K562 (cell line): ENCODE measurements around the gene IKBKE. TPM values are rescaled to one million over a fixed set of nuclear protein-coding genes. Genes with fewer than 3 reads are reported as not detected.
A peak's percentile ranks its signal among the peaks of the same experiment; 100 is the strongest.

Experiments
- GABPB2 ChIP-seq: fragments of 250-450 bp; sonication (Bioruptor Pico); conservative IDR thresholded peaks from 2 replicates; pipeline ENCODE4 v1.5.1; 2021; ENCODE audit warnings: mild to moderate bottlenecking
- JUN ChIP-seq, 2 experiments: sonication (generic) in 1 of 2; formaldehyde crosslinking in 1 of 2; IDR thresholded peaks; 2 replicates each; pipeline versions ENCODE4 v1.6.1 to v1.8.0; 2012 to 2022; ENCODE audit warnings: borderline replicate concordance in 2 of 2, mild to moderate bottlenecking in 2 of 2, improper control_type of control experiment in 1 of 2, low read depth in 1 of 2, low read length in 1 of 2, missing genetic modification reagents in 1 of 2
- MCM3 ChIP-seq: fragments of 450-650 bp; IDR thresholded peaks from 2 replicates; pipeline ENCODE4 v1.6.1; 2016
- RFX5 ChIP-seq: IDR thresholded peaks from 2 replicates; pipeline ENCODE4 v1.6.1; 2011; ENCODE audit warnings: low read depth, mild to moderate bottlenecking, improper control_type of control experiment, low read length
- RUNX1 ChIP-seq: sonication (generic); IDR thresholded peaks from 2 replicates; pipeline ENCODE4 v1.6.1; 2016; ENCODE audit warnings: antibody characterized with exemption, low read depth
- ZBTB7A ChIP-seq: IDR thresholded peaks from 2 replicates; pipeline ENCODE4 v1.6.1; 2011; ENCODE audit warnings: low read depth, mild to moderate bottlenecking, low read length, moderate library complexity, borderline replicate concordance; ENCODE audit not compliant: control insufficient read depth
- ZNF175 ChIP-seq: fragments of 200-800 bp; sonication (Bioruptor generic); IDR thresholded peaks from 2 replicates; pipeline ENCODE4 v1.6.1; 2016; ENCODE audit warnings: low read depth, mild to moderate bottlenecking, missing genetic modification characterization, missing compliant biosample characterization
- ZNF507 ChIP-seq: conservative IDR thresholded peaks from 2 replicates; pipeline ENCODE4 v1.6.1; 2017; ENCODE audit warnings: missing genetic modification characterization, missing compliant biosample characterization
- ZNF695 ChIP-seq: fragments of 450-650 bp; formaldehyde crosslinking; IDR thresholded peaks from 2 replicates; pipeline ENCODE4 v1.4.0; 2020; ENCODE audit warnings: mild to moderate bottlenecking, moderate library complexity
- polyA plus RNA-seq, 8 experiments: library from polyadenylated mRNA; depleted of rRNA in 4 of 8; stranded (reverse) in 5 of 8; unstranded in 3 of 8; fragments of >200 nt; fragmentation: Nextera tagmentation in 2 of 8; fragmentation: Illumina TruSeq in 1 of 8; extraction: Ambion mirVana in 2 of 8; extraction: Trizol in 1 of 8; gene quantifications; 2 replicates each; pipeline versions ENCODE4 v1.2.1 to v1.2.3, GENCODE V29; 2011 to 2014; ENCODE audit warnings: inconsistent platforms in 1 of 8, missing spikeins in 1 of 8
- total RNA-seq, 7 experiments: library from RNA; depleted of rRNA in 6 of 7; stranded (reverse); fragments of >200 nt in 6 of 7; fragmentation: Illumina TruSeq in 2 of 7; extraction: Trizol in 2 of 7; gene quantifications; 2 replicates each; pipeline versions ENCODE4 v1.2.1 to v1.2.3, GENCODE V29; 2011 to 2021; ENCODE audit warnings: low replicate concordance in 1 of 7
- TF ChIP-seq, protein P1 (sequence below), 2 experiments: fragments of 200-800 bp in 1 of 2; sonication (Bioruptor generic) in 1 of 2; sonication (generic) in 1 of 2; formaldehyde crosslinking in 1 of 2; IDR thresholded peaks in 1 of 2; conservative IDR thresholded peaks in 1 of 2; 2 replicates each; pipeline versions ENCODE4 v1.5.0 to v1.6.1; 2016 to 2020; ENCODE audit warnings: missing compliant biosample characterization in 1 of 2, missing genetic modification characterization in 1 of 2, missing genetic modification reagents in 1 of 2
- TF ChIP-seq, protein P2 (sequence below), 2 experiments: fragments of 450-650 bp in 1 of 2; sonication (generic) in 1 of 2; formaldehyde crosslinking in 1 of 2; IDR thresholded peaks in 1 of 2; conservative IDR thresholded peaks in 1 of 2; 2 replicates each; pipeline versions ENCODE4 v1.6.1 to v1.8.1; 2016 to 2023; ENCODE audit warnings: mild to moderate bottlenecking in 2 of 2, moderate library complexity in 2 of 2, inconsistent platforms in 1 of 2, missing genetic modification reagents in 1 of 2
- TF ChIP-seq, protein P3 (sequence below): sonication (generic); formaldehyde crosslinking; IDR thresholded peaks from 2 replicates; pipeline ENCODE4 v1.8.0; 2023; ENCODE audit warnings: mild to moderate bottlenecking, missing genetic modification reagents
- TF ChIP-seq, protein P4 (sequence below): fragments of 450-650 bp; formaldehyde crosslinking; IDR thresholded peaks from 2 replicates; pipeline ENCODE4 v1.4.0; 2020; ENCODE audit warnings: mild to moderate bottlenecking
- TF ChIP-seq, protein P5 (sequence below): fragments of 450-650 bp; IDR thresholded peaks from 2 replicates; pipeline ENCODE4 v1.7.1; 2018; ENCODE audit warnings: mild to moderate bottlenecking, low read depth; ENCODE audit not compliant: partially characterized antibody

The IKBKE gene
- total and polyA plus RNA-seq, 9 of the 15 experiments (the other 6 are each of a cell fraction or from before 2014, with no cell fraction given), result 2.3 to 9.0 (median 4.8) TPM

DNA sequence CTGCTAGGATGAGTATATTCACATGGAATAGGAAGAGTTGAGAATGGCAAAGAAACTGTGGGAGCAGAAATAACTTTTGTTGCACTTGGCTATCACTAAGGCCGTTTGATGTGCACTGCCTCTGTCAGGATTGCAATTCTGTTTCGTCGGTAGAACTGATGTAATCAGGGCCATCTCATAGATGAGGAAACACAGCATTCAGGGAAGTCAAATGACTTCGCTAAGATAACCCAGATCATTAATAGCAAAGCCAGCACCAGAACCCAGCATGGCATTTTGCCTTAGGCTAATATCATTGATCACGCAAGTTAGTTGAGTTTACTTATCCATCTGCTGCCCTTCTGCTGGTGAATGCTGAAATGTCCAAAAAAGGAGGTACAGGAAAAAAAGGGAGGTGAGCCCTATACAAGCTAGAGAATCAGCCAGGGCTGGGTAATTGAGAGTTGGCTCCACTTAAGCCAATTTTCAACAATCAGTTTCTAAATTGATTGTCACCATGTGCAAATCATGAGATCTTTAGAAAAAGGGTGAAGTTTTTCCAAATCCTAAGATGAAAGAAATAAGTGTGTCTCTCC is 44.6 kb downstream of the IKBKE start (continued):
- TF ChIP-seq ZNF695 (CRISPR knock-in tag), result no peak
- no peak for TF ChIP-seq ZBTB7A
- TF ChIP-seq ZNF175 (CRISPR knock-in tag), result peak; percentile 72
- TF ChIP-seq ZNF507 (tag), result no peak
- TF ChIP-seq, protein P1, sequence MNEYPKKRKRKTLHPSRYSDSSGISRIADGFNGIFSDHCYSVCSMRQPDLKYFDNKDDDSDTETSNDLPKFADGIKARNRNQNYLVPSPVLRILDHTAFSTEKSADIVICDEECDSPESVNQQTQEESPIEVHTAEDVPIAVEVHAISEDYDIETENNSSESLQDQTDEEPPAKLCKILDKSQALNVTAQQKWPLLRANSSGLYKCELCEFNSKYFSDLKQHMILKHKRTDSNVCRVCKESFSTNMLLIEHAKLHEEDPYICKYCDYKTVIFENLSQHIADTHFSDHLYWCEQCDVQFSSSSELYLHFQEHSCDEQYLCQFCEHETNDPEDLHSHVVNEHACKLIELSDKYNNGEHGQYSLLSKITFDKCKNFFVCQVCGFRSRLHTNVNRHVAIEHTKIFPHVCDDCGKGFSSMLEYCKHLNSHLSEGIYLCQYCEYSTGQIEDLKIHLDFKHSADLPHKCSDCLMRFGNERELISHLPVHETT (CRISPR knock-in tag; conservative IDR thresholded peaks at IDR 0.05 in 1 of 2, IDR thresholded peaks at IDR 0.05 in 1 of 2), result 0 out of 4 replicates have a peak, but pooled peaks of 1 of the 2 experiments have one; percentile 24
- TF ChIP-seq RUNX1, result no peak
- TF ChIP-seq, protein P2, sequence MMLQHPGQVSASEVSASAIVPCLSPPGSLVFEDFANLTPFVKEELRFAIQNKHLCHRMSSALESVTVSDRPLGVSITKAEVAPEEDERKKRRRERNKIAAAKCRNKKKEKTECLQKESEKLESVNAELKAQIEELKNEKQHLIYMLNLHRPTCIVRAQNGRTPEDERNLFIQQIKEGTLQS (IDR thresholded peaks at IDR 0.05), result peak; percentile 52; the same call in 1 of the 2 replicates
- TF ChIP-seq, protein P2 (CRISPR knock-in tag; conservative IDR thresholded peaks at IDR 0.05), result no peak
- TF ChIP-seq, protein P3, sequence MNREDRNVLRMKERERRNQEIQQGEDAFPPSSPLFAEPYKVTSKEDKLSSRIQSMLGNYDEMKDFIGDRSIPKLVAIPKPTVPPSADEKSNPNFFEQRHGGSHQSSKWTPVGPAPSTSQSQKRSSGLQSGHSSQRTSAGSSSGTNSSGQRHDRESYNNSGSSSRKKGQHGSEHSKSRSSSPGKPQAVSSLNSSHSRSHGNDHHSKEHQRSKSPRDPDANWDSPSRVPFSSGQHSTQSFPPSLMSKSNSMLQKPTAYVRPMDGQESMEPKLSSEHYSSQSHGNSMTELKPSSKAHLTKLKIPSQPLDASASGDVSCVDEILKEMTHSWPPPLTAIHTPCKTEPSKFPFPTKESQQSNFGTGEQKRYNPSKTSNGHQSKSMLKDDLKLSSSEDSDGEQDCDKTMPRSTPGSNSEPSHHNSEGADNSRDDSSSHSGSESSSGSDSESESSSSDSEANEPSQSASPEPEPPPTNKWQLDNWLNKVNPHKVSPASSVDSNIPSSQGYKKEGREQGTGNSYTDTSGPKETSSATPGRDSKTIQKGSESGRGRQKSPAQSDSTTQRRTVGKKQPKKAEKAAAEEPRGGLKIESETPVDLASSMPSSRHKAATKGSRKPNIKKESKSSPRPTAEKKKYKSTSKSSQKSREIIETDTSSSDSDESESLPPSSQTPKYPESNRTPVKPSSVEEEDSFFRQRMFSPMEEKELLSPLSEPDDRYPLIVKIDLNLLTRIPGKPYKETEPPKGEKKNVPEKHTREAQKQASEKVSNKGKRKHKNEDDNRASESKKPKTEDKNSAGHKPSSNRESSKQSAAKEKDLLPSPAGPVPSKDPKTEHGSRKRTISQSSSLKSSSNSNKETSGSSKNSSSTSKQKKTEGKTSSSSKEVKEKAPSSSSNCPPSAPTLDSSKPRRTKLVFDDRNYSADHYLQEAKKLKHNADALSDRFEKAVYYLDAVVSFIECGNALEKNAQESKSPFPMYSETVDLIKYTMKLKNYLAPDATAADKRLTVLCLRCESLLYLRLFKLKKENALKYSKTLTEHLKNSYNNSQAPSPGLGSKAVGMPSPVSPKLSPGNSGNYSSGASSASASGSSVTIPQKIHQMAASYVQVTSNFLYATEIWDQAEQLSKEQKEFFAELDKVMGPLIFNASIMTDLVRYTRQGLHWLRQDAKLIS, result no peak
- TF ChIP-seq, protein P4, sequence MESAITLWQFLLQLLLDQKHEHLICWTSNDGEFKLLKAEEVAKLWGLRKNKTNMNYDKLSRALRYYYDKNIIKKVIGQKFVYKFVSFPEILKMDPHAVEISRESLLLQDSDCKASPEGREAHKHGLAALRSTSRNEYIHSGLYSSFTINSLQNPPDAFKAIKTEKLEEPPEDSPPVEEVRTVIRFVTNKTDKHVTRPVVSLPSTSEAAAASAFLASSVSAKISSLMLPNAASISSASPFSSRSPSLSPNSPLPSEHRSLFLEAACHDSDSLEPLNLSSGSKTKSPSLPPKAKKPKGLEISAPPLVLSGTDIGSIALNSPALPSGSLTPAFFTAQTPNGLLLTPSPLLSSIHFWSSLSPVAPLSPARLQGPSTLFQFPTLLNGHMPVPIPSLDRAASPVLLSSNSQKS, result no peak
- peak; percentile 40; the same call in 1 of the 2 replicates for TF ChIP-seq JUN (IDR thresholded peaks at IDR 0.05; ENCODE audit: borderline replicate concordance, low read depth, low read length)
- TF ChIP-seq JUN (CRISPR knock-in tag; IDR thresholded peaks at IDR 0.05; ENCODE audit: borderline replicate concordance), result no peak
- no peak for TF ChIP-seq GABPB2 (CRISPR knock-in tag)
- TF ChIP-seq RFX5, result no peak
- TF ChIP-seq MCM3, result no peak
- TF ChIP-seq, protein P5, sequence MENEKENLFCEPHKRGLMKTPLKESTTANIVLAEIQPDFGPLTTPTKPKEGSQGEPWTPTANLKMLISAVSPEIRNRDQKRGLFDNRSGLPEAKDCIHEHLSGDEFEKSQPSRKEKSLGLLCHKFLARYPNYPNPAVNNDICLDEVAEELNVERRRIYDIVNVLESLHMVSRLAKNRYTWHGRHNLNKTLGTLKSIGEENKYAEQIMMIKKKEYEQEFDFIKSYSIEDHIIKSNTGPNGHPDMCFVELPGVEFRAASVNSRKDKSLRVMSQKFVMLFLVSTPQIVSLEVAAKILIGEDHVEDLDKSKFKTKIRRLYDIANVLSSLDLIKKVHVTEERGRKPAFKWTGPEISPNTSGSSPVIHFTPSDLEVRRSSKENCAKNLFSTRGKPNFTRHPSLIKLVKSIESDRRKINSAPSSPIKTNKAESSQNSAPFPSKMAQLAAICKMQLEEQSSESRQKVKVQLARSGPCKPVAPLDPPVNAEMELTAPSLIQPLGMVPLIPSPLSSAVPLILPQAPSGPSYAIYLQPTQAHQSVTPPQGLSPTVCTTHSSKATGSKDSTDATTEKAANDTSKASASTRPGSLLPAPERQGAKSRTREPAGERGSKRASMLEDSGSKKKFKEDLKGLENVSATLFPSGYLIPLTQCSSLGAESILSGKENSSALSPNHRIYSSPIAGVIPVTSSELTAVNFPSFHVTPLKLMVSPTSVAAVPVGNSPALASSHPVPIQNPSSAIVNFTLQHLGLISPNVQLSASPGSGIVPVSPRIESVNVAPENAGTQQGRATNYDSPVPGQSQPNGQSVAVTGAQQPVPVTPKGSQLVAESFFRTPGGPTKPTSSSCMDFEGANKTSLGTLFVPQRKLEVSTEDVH, result no peak
